H1 (cell line): ENCODE measurements around the gene ARPIN. TPM values are rescaled to one million over a fixed set of nuclear protein-coding genes. Genes with fewer than 3 reads are reported as not detected.
A peak's percentile ranks its signal among the peaks of the same experiment; 100 is the strongest.

Experiments
- CTCF ChIA-PET: fragments of 300-600 bp; sonication (Branson Sonifier 250); formaldehyde crosslinking; loops from one replicate; lab custom pipeline; 2021; ENCODE audit not compliant: partially characterized antibody; lab: Charles Lee
- POLR2A ChIA-PET: fragments of 300-600 bp; sonication (Branson Sonifier 250); formaldehyde crosslinking; loops from one replicate; lab custom pipeline; 2021; ENCODE audit warnings: inconsistent platforms; ENCODE audit not compliant: partially characterized antibody; lab: Charles Lee
- DNase-seq, 2 experiments: peaks; one replicate each; pipeline versions ENCODE4 v3.0.0 to v3.0.0-alpha.2; 2010 to 2022; ENCODE audit warnings: low spot score in 2 of 2, low read depth in 1 of 2, mixed read lengths in 1 of 2
- FAIRE-seq: peaks from 2 replicates; lab custom pipeline; 2011; peaks lifted over from hg19 to GRCh38; lab: Jason Lieb, UNC
- H2AFZ ChIP-seq: 2 replicates; pipeline ENCODE4 v1.8.1; 2012; ENCODE audit warnings: low read length, inconsistent platforms
- H2AK5ac ChIP-seq: 2 replicates; pipeline ENCODE4 v1.6.1; 2013; ENCODE audit warnings: low read depth, low read length
- H2BK120ac ChIP-seq: replicated peaks from 2 replicates; pipeline ENCODE3; 2013; ENCODE audit warnings: low read depth, low read length, inconsistent platforms
- H2BK12ac ChIP-seq: 2 replicates; pipeline ENCODE4 v1.6.1; 2013; ENCODE audit warnings: low read depth, low read length
- H2BK15ac ChIP-seq: 2 replicates; pipeline ENCODE4 v1.6.1; 2013; ENCODE audit warnings: low read length
- H2BK20ac ChIP-seq: 2 replicates; pipeline ENCODE4 v1.6.1; 2013; ENCODE audit warnings: low read length
- H2BK5ac ChIP-seq: 2 replicates; pipeline ENCODE4 v1.6.1; 2013; ENCODE audit warnings: low read depth, low read length
- H3K14ac ChIP-seq: 2 replicates; pipeline ENCODE4 v1.6.1; 2013; ENCODE audit warnings: inconsistent platforms; ENCODE audit not compliant: insufficient read length
- H3K18ac ChIP-seq: 2 replicates; pipeline ENCODE4 v1.6.1; 2013; ENCODE audit warnings: low read length; ENCODE audit errors: extremely low read depth
- H3K23ac ChIP-seq: 2 replicates; pipeline ENCODE4 v1.6.1; 2013; ENCODE audit warnings: inconsistent platforms; ENCODE audit not compliant: insufficient read length
- H3K23me2 ChIP-seq: 2 replicates; pipeline ENCODE4 v1.6.1; 2013; ENCODE audit warnings: low read depth, low read length
- H3K27ac ChIP-seq: 2 replicates; pipeline ENCODE4 v1.6.1; 2011; ENCODE audit warnings: low read depth, low read length, inconsistent platforms
- H3K27me3 ChIP-seq, 4 experiments: replicated peaks in 1 of 4; 1 replicate in 1 of 4; 2 replicates in 3 of 4; pipeline versions ENCODE4 v1.6.1 to v1.8.1; 2011 to 2013; ENCODE audit warnings: low read length in 3 of 4, mild to moderate bottlenecking in 3 of 4, inconsistent platforms in 2 of 4, mixed read lengths in 2 of 4, moderate library complexity in 1 of 4; ENCODE audit not compliant: control insufficient read depth in 3 of 4, insufficient read depth in 3 of 4; ENCODE audit errors: extremely low read depth in 1 of 4
- H3K36me3 ChIP-seq, 4 experiments: 2 replicates each; pipeline versions ENCODE4 v1.6.1 to v1.8.1; 2011 to 2013; ENCODE audit warnings: mild to moderate bottlenecking in 4 of 4, low read length in 3 of 4, moderate library complexity in 2 of 4, control low read depth in 1 of 4, inconsistent platforms in 1 of 4; ENCODE audit not compliant: insufficient read depth in 4 of 4, control insufficient read depth in 2 of 4
- H3K4ac ChIP-seq: replicated peaks from 2 replicates; pipeline ENCODE3; 2013; ENCODE audit warnings: low read length, low read depth, mixed read lengths, inconsistent platforms; ENCODE audit not compliant: insufficient read length
- H3K4me1 ChIP-seq, 4 experiments: replicated peaks in 1 of 4; 1 replicate in 1 of 4; 2 replicates in 3 of 4; pipeline versions ENCODE4 v1.6.1 to v1.8.1; 2011 to 2013; ENCODE audit warnings: low read length in 3 of 4, inconsistent platforms in 2 of 4, mixed read lengths in 1 of 4; ENCODE audit not compliant: insufficient read depth in 4 of 4, control insufficient read depth in 3 of 4
- H3K4me2 ChIP-seq, 2 experiments: 2 replicates each; pipeline versions ENCODE4 v1.6.1 to v1.8.1; 2011 to 2013; ENCODE audit warnings: low read depth in 2 of 2, low read length in 2 of 2, control low read depth in 1 of 2, inconsistent platforms in 1 of 2, mild to moderate bottlenecking in 1 of 2; ENCODE audit not compliant: insufficient read depth in 1 of 2
- H3K4me3 ChIP-seq, 4 experiments: fragments of 200-600, 300-600 bp in 1 of 4; sonication (generic), shearing (Covaris generic), sonication (Bioruptor Twin) in 1 of 4; 2 replicates each; pipeline versions ENCODE4 v1.5.1 to v1.8.1; 2011 to 2016; ENCODE audit warnings: low read length in 4 of 4, low read depth in 3 of 4, control low read depth in 2 of 4, inconsistent platforms in 2 of 4, mild to moderate bottlenecking in 2 of 4, mixed read lengths in 1 of 4, moderate library complexity in 1 of 4; ENCODE audit not compliant: insufficient read depth in 2 of 4; ENCODE audit errors: extremely low read depth in 1 of 4
- H3K56ac ChIP-seq: replicated peaks from 2 replicates; pipeline ENCODE3; 2013; ENCODE audit warnings: low read depth, mild to moderate bottlenecking, mixed read lengths, low read length, inconsistent platforms; ENCODE audit not compliant: insufficient read length
- H3K79me1 ChIP-seq: 2 replicates; pipeline ENCODE4 v1.6.1; 2013; ENCODE audit warnings: low read depth, low read length, control low read depth
- H3K79me2 ChIP-seq, 2 experiments: 2 replicates each; pipeline versions ENCODE4 v1.6.1 to v1.8.1; 2012 to 2013; ENCODE audit warnings: low read length in 2 of 2, mild to moderate bottlenecking in 2 of 2, inconsistent platforms in 1 of 2; ENCODE audit not compliant: insufficient read depth in 2 of 2, control insufficient read depth in 1 of 2
- H3K9ac ChIP-seq, 4 experiments: replicated peaks in 1 of 4; 1 replicate in 1 of 4; 2 replicates in 3 of 4; pipeline versions ENCODE4 v1.6.1 to v1.8.1; 2011 to 2013; ENCODE audit warnings: low read depth in 3 of 4, low read length in 3 of 4, control low read depth in 2 of 4, mild to moderate bottlenecking in 2 of 4, moderate library complexity in 2 of 4, inconsistent platforms in 1 of 4; ENCODE audit errors: extremely low read depth in 1 of 4
- H3K9me3 ChIP-seq, 2 experiments: 2 replicates each; pipeline versions ENCODE4 v1.6.1 to v1.8.1; 2012 to 2013; ENCODE audit warnings: mild to moderate bottlenecking in 2 of 2, moderate library complexity in 2 of 2, control low read depth in 1 of 2, inconsistent platforms in 1 of 2, low read depth in 1 of 2, low read length in 1 of 2, mixed read lengths in 1 of 2; ENCODE audit not compliant: insufficient read depth in 2 of 2
- H4K20me1 ChIP-seq, 2 experiments: replicated peaks in 1 of 2; 2 replicates each; pipeline versions ENCODE3 to v1.8.1; 2011 to 2013; ENCODE audit warnings: inconsistent platforms in 2 of 2, low read length in 2 of 2, mild to moderate bottlenecking in 1 of 2; ENCODE audit not compliant: insufficient read depth in 2 of 2, control insufficient read depth in 1 of 2
- H4K5ac ChIP-seq: 2 replicates; pipeline ENCODE4 v1.6.1; 2013; ENCODE audit warnings: low read length, low read depth, mixed read lengths, inconsistent platforms; ENCODE audit not compliant: insufficient read length
- H4K8ac ChIP-seq: 2 replicates; pipeline ENCODE4 v1.8.0; 2013; ENCODE audit warnings: mild to moderate bottlenecking, moderate library complexity, low read length, inconsistent platforms; ENCODE audit not compliant: insufficient read depth; ENCODE audit errors: extremely low read depth
- H4K91ac ChIP-seq: replicated peaks from 2 replicates; pipeline ENCODE3; 2013; ENCODE audit warnings: low read length, mixed read lengths, inconsistent platforms; ENCODE audit not compliant: insufficient read length
- BACH1 ChIP-seq: IDR thresholded peaks from 2 replicates; pipeline ENCODE4 v1.6.1; 2012; ENCODE audit warnings: low read length, improper control_type of control experiment
- CTBP2 ChIP-seq: IDR thresholded peaks from 2 replicates; pipeline ENCODE4 v1.7.0; 2011; ENCODE audit warnings: borderline replicate concordance, mild to moderate bottlenecking, moderate library complexity, mixed read lengths, low read length; ENCODE audit not compliant: insufficient read depth, insufficient read length
- GABPA ChIP-seq: IDR thresholded peaks from 2 replicates; pipeline ENCODE4 v1.6.1; 2011; ENCODE audit warnings: mild to moderate bottlenecking, low read length, moderate library complexity, borderline replicate concordance; ENCODE audit not compliant: insufficient read depth
- HDAC6 ChIP-seq: IDR thresholded peaks from one replicate; pipeline ENCODE4 v1.7.1; 2012; ENCODE audit warnings: low read depth, mild to moderate bottlenecking, inconsistent platforms, low read length, moderate library complexity
- JUN ChIP-seq: IDR thresholded peaks from 2 replicates; pipeline ENCODE4 v1.6.1; 2011; ENCODE audit warnings: low read depth, mild to moderate bottlenecking, improper control_type of control experiment, low read length
- POLR2A ChIP-seq, 2 experiments: IDR thresholded peaks; 1 replicate in 1 of 2; 2 replicates in 1 of 2; pipeline ENCODE4 v1.6.1; 2011; ENCODE audit warnings: low read depth in 2 of 2, low read length in 2 of 2, mild to moderate bottlenecking in 2 of 2; ENCODE audit errors: control extremely low read depth in 1 of 2
- RFX5 ChIP-seq: IDR thresholded peaks from 2 replicates; pipeline ENCODE4 v1.6.1; 2011; ENCODE audit warnings: low read depth, low read length, improper control_type of control experiment, borderline replicate concordance
- SIRT6 ChIP-seq: IDR thresholded peaks from one replicate; pipeline ENCODE4 v1.7.1; 2012; ENCODE audit warnings: low read length, inconsistent platforms
- SP1 ChIP-seq: IDR thresholded peaks from 2 replicates; pipeline ENCODE4 v1.6.1; 2011; ENCODE audit warnings: low read depth, low read length
- YY1 ChIP-seq: IDR thresholded peaks from 2 replicates; pipeline ENCODE4 v1.6.1; 2011; ENCODE audit warnings: low read depth, mild to moderate bottlenecking, low read length
- ZNF274 ChIP-seq: IDR thresholded peaks from 2 replicates; pipeline ENCODE4 v1.7.0; 2012; ENCODE audit warnings: low read length, borderline replicate concordance; ENCODE audit errors: extremely low read depth
- WGBS, 2 experiments: shearing (Covaris generic) in 1 of 2; methylation state at CpG; one replicate each; pipeline versions ENCODE4 v1.1.6 to v1.1.7; 2013 to 2015; ENCODE audit warnings: low lambda C conversion rate in 2 of 2, mixed read lengths in 2 of 2, inconsistent platforms in 1 of 2, low coverage in 1 of 2, missing lambda C conversion rate in 1 of 2; ENCODE audit not compliant: insufficient replicate concordance in 2 of 2, insufficient coverage in 1 of 2, insufficient read length in 1 of 2; ENCODE audit errors: extremely low coverage in 1 of 2, missing lambda C conversion rate in 1 of 2; 5-methylcytosine and 5-hydroxymethylcytosine counted together
- polyA plus RNA-seq, 7 experiments: library from polyadenylated mRNA; depleted of rRNA in 3 of 7; stranded (reverse) in 5 of 7; unstranded in 2 of 7; fragments of >200 nt in 5 of 7; fragments of 200-250 nt in 2 of 7; gene quantifications; 1 replicate in 5 of 7; 2 replicates in 1 of 7; 4 replicates in 1 of 7; pipeline versions ENCODE4 v1.2.1 to v1.2.3, GENCODE V29; 2011 to 2013; ENCODE audit warnings: missing spikeins in 2 of 7, mixed read lengths in 2 of 7
- total RNA-seq: library from RNA; stranded (reverse); fragmentation: NEBNext Ultra II Directional; extraction: Animal tissue kit (Norgen Biotek cat#: 25700); gene quantifications from 2 replicates; pipeline ENCODE4 v1.2.1, GENCODE V29; 2021
- TF ChIP-seq, protein P1 (sequence below): IDR thresholded peaks from 2 replicates; pipeline ENCODE4 v1.6.1; 2012; ENCODE audit warnings: low read length, inconsistent platforms

The ARPIN gene
- total and polyA plus RNA-seq, 2 of the 8 experiments (the other 6 are each of a cell fraction or from before 2014, with no cell fraction given) = 3.1 to 3.9 TPM

DNA sequence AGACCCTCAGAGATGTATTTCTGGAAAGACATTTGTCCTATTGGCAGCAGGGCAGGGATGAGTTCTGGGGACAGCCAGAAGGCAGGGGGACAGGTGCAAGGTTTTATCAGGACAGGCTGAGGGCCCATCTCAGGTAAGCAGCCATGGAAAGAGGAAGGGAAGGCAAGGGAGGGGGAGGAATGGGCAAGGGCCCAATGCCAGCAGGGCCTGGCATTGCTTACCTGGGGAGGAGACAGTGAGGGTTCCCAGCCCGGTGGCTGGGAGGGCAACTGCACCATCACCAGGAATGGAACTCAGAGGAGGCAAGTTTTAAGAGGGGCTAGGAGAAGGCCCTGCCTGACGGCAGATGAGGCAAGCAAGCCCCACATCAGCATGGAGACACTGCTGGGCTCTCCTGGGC lies 3.1 kb downstream of the ARPIN start:
- H3K36me3 ChIP-seq = no peaks in the 10 kb centered on the region
- H3K4me1 ChIP-seq = peaks cover 3 to 9% (median 6%) of the 10 kb centered on the region in 4 experiments; a peak in 6 of 7 replicates
- no peak overlapping the region for H2AK5ac ChIP-seq
- no peak overlapping the region for H2BK5ac ChIP-seq
- CTCF ChIA-PET = interaction anchor here (1.0 to 5.6 kb wide), 3 partner anchors 10 to 179 kb away, joined by 4 to 27 read pairs (median 5); no protein-coding TSS in a partner anchor
- H2BK15ac ChIP-seq = no peak overlapping the region
- no peak overlapping the region for H2AFZ ChIP-seq
- no peak overlapping the region for H3K14ac ChIP-seq
- no peak overlapping the region for H2BK12ac ChIP-seq
- DNase-seq (no peak), FAIRE-seq (no peak)
- H3K56ac ChIP-seq = no peak overlapping the region
- no peak overlapping the region for H3K4me2 ChIP-seq
- H3K23ac ChIP-seq = no peak overlapping the region
- no peak overlapping the region for H2BK20ac ChIP-seq
- 89% methylated on average over 1 of the region's 2 CpGs; no CpG with 5 or more reads in 1 of the 2 experiments for WGBS, 2 experiments
- H3K18ac ChIP-seq = no peak overlapping the region
- H3K9ac ChIP-seq = no peak overlapping the region
- no peak overlapping the region for H4K91ac ChIP-seq
- no peak overlapping the region for H3K27ac ChIP-seq
- H4K5ac ChIP-seq = no peak overlapping the region
- H3K79me1 ChIP-seq = no peaks in the 10 kb centered on the region
- POLR2A ChIA-PET = interaction anchor here (0.6 to 2.4 kb wide), 2 partner anchors 15 to 28 kb away, joined by 3 to 10 read pairs; partner anchors contain the start of gene AP3S2
- H3K23me2 ChIP-seq = peaks cover 11% of the 10 kb centered on the region; the same call in 1 of the 2 replicates
- no peaks in the 10 kb centered on the region for H3K79me2 ChIP-seq
- no peaks in the 10 kb centered on the region for H3K9me3 ChIP-seq
- H2BK120ac ChIP-seq = no peak overlapping the region
- H3K27me3 ChIP-seq = 0 out of 7 replicates have a peak, but pooled peaks cover 0 to 4% (median 2%) of the 10 kb centered on the region in 4 experiments
- no peaks in the 10 kb centered on the region for H4K20me1 ChIP-seq
- peak overlapping the region; percentile 3; the same call in 1 of the 2 replicates for H4K8ac ChIP-seq
- no peak overlapping the region for H3K4ac ChIP-seq
- H3K4me3 ChIP-seq = no peak overlapping the region
- TF ChIP-seq HDAC6 = no peak
- no peak for TF ChIP-seq SP1
- TF ChIP-seq BACH1 = no peak
- TF ChIP-seq, protein P1, sequence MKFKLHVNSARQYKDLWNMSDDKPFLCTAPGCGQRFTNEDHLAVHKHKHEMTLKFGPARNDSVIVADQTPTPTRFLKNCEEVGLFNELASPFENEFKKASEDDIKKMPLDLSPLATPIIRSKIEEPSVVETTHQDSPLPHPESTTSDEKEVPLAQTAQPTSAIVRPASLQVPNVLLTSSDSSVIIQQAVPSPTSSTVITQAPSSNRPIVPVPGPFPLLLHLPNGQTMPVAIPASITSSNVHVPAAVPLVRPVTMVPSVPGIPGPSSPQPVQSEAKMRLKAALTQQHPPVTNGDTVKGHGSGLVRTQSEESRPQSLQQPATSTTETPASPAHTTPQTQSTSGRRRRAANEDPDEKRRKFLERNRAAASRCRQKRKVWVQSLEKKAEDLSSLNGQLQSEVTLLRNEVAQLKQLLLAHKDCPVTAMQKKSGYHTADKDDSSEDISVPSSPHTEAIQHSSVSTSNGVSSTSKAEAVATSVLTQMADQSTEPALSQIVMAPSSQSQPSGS = no peak
- TF ChIP-seq CTBP2 = no peak
- no peak for TF ChIP-seq YY1
- TF ChIP-seq GABPA = no peak
- TF ChIP-seq SIRT6 = no peak
- no peak for TF ChIP-seq JUN
- TF ChIP-seq ZNF274 = no peak
- no peak for TF ChIP-seq RFX5
- TF ChIP-seq POLR2A (IDR thresholded peaks at IDR 0.05; ENCODE audit: control extremely low read depth in 1 of 2, low read depth in 2 of 2, low read length in 2 of 2) = no peak
